Activated naive CD4-positive, alpha-beta T cell treated with anti-CD3 and anti-CD28 coated beads, Interleukin-2, amount 50 U/mL, for 24 hours (primary cell): ENCODE data around the gene GTPBP3.
A peak's percentile ranks its signal among the peaks of the same experiment; 100 is the strongest.

Experiments used
- H3K27ac Mint-ChIP-seq: one replicate; pipeline ENCODE4 v1.8.0; 2021; ENCODE audit warnings: mild to moderate bottlenecking, mixed read lengths
- H3K27me3 Mint-ChIP-seq: one replicate; pipeline ENCODE4 v1.8.0; 2021; ENCODE audit warnings: mixed read lengths
- H3K36me3 Mint-ChIP-seq: one replicate; pipeline ENCODE4 v1.8.0; 2021; ENCODE audit warnings: mixed read lengths
- H3K4me1 Mint-ChIP-seq: one replicate; pipeline ENCODE4 v1.8.0; 2021; ENCODE audit warnings: mixed read lengths
- H3K4me3 Mint-ChIP-seq: one replicate; pipeline ENCODE4 v1.8.0; 2021; ENCODE audit warnings: mild to moderate bottlenecking, mixed read lengths
- H3K9me3 Mint-ChIP-seq: one replicate; pipeline ENCODE4 v1.8.0; 2021; ENCODE audit warnings: mixed read lengths

GTPBP3 gene

GRCh38 chr19:17376935-17377600 is 39.7 kb downstream of the GTPBP3 start, which contains the start of gene PLVAP:
Gene PLVAP, minus strand, starts transcription at chr19:17377342. Its CDS starts 54 bp downstream, at chr19:17377288.
- H3K27ac Mint-ChIP-seq: no peak within 1 kb of the TSS
- H3K9me3 Mint-ChIP-seq: no peaks in the 10 kb centered on the region
- H3K4me3 Mint-ChIP-seq: no peak within 1 kb of the TSS
- H3K36me3 Mint-ChIP-seq: no peaks in the 10 kb centered on the region
- peaks cover 2% of the 10 kb centered on the region for H3K27me3 Mint-ChIP-seq
- no peaks in the 10 kb centered on the region for H3K4me1 Mint-ChIP-seq

GRCh38 chr19:17378271-17378670 is 40.9 kb downstream of the GTPBP3 start:
- Mint-ChIP-seq H3K4me1 (peaks cover 5% of the 10 kb centered on the region), H3K9me3 (no peaks in the 10 kb centered on the region), H3K27ac (no peak overlapping the region), H3K4me3 (no peak overlapping the region), H3K36me3 (no peaks in the 10 kb centered on the region), H3K27me3 (peaks cover 2% of the 10 kb centered on the region)

GRCh38 chr19:17379221-17379631 is 41.9 kb downstream of the GTPBP3 start:
- Mint-ChIP-seq H3K4me1 (peaks cover 5% of the 10 kb centered on the region), H3K27ac (no peak overlapping the region), H3K4me3 (no peak overlapping the region), H3K36me3 (no peaks in the 10 kb centered on the region), H3K27me3 (peaks cover 2% of the 10 kb centered on the region), H3K9me3 (no peaks in the 10 kb centered on the region)

- Mint-ChIP-seq H3K27ac (no peak overlapping the region), H3K4me3 (no peak overlapping the region)
Observed at GRCh38 chr19:17380426-17381138, 43.2 kb downstream of the GTPBP3 start.

GRCh38 chr19:17385878-17386611 is 48.7 kb downstream of the GTPBP3 start:
- no peaks in the 10 kb centered on the region for H3K9me3 Mint-ChIP-seq
- no peaks in the 10 kb centered on the region for H3K27me3 Mint-ChIP-seq
- peaks cover 9% of the 10 kb centered on the region for H3K4me1 Mint-ChIP-seq
- no peaks in the 10 kb centered on the region for H3K36me3 Mint-ChIP-seq
- no peak overlapping the region for H3K27ac Mint-ChIP-seq
- no peak overlapping the region for H3K4me3 Mint-ChIP-seq

More at GRCh38 chr19:17380426-17381138, 43.2 kb downstream of the GTPBP3 start:
- Mint-ChIP-seq H3K27me3 (peaks cover 2% of the 10 kb centered on the region), H3K36me3 (no peaks in the 10 kb centered on the region), H3K9me3 (no peaks in the 10 kb centered on the region), H3K4me1 (peaks cover 5% of the 10 kb centered on the region)

- no peaks in the 10 kb centered on the region for H3K36me3 Mint-ChIP-seq
- H3K27ac Mint-ChIP-seq: no peak overlapping the region
- no peaks in the 10 kb centered on the region for H3K9me3 Mint-ChIP-seq
- H3K27me3 Mint-ChIP-seq: no peaks in the 10 kb centered on the region
- H3K4me1 Mint-ChIP-seq: peaks cover 12% of the 10 kb centered on the region
- H3K4me3 Mint-ChIP-seq: no peak overlapping the region
Observed at GRCh38 chr19:17389288-17389687, 51.9 kb downstream of the GTPBP3 start.

GRCh38 chr19:17389957-17390664 is 52.8 kb downstream of the GTPBP3 start:
- peaks cover 16% of the 10 kb centered on the region for H3K4me1 Mint-ChIP-seq
- peak overlapping the region; percentile 26 for H3K4me3 Mint-ChIP-seq
- H3K36me3 Mint-ChIP-seq: no peaks in the 10 kb centered on the region
- H3K9me3 Mint-ChIP-seq: no peaks in the 10 kb centered on the region
- H3K27ac Mint-ChIP-seq: no peak overlapping the region
- H3K27me3 Mint-ChIP-seq: no peaks in the 10 kb centered on the region

GRCh38 chr19:17390665-17391370 is 53.5 kb downstream of the GTPBP3 start:
- H3K27ac Mint-ChIP-seq: no peak overlapping the region
- no peaks in the 10 kb centered on the region for H3K36me3 Mint-ChIP-seq
- H3K4me1 Mint-ChIP-seq: peaks cover 20% of the 10 kb centered on the region
- no peaks in the 10 kb centered on the region for H3K9me3 Mint-ChIP-seq
- no peaks in the 10 kb centered on the region for H3K27me3 Mint-ChIP-seq
- peak overlapping the region; percentile 92 for H3K4me3 Mint-ChIP-seq

- no peaks in the 10 kb centered on the region for H3K27me3 Mint-ChIP-seq
- no peaks in the 10 kb centered on the region for H3K36me3 Mint-ChIP-seq
- no peak overlapping the region for H3K27ac Mint-ChIP-seq
- peak overlapping the region; percentile 92 for H3K4me3 Mint-ChIP-seq
- H3K9me3 Mint-ChIP-seq: no peaks in the 10 kb centered on the region
- peaks cover 20% of the 10 kb centered on the region for H3K4me1 Mint-ChIP-seq
Observed at GRCh38 chr19:17391371-17392151, 54.2 kb downstream of the GTPBP3 start.
